CD14-positive monocyte (primary cell): Measurements from ENCODE around the gene SLC38A3. TPM values are rescaled to one million over a fixed set of nuclear protein-coding genes. Genes with fewer than 3 reads are reported as not detected.
A peak's percentile ranks its signal among the peaks of the same experiment; 100 is the strongest.

Experiments
- DNase-seq, 3 donors: peaks; one replicate each; pipeline ENCODE4 v3.0.0-alpha.2; 2011 to 2022
- H2AFZ ChIP-seq: 2 replicates; pipeline ENCODE4 v1.6.0; 2012; ENCODE audit warnings: mild to moderate bottlenecking, low read depth, low read length, inconsistent platforms; ENCODE audit not compliant: insufficient read depth, poor library complexity, severe bottlenecking
- H3K27ac ChIP-seq, 2 donors: 1 replicate in 1 of 2; 2 replicates in 1 of 2; pipeline ENCODE4 v1.5.1; 2012 to 2013; ENCODE audit warnings: low read length in 2 of 2, control low read depth in 1 of 2, inconsistent platforms in 1 of 2, low read depth in 1 of 2, mild to moderate bottlenecking in 1 of 2
- H3K27me3 ChIP-seq, 2 donors: one replicate each; pipeline versions ENCODE4 v1.6.0 to v1.6.1; 2011 to 2013; ENCODE audit warnings: low read length in 2 of 2; ENCODE audit not compliant: control insufficient read depth in 2 of 2, insufficient read depth in 2 of 2
- H3K36me3 ChIP-seq, 2 donors: replicated peaks in 1 of 2; 1 replicate in 1 of 2; 2 replicates in 1 of 2; pipeline versions ENCODE4 v1.5.1 to v1.6.1; 2012 to 2013; ENCODE audit warnings: low read length in 2 of 2, control low read depth in 1 of 2, inconsistent platforms in 1 of 2, mild to moderate bottlenecking in 1 of 2; ENCODE audit not compliant: insufficient read depth in 2 of 2, control insufficient read depth in 1 of 2
- H3K4me1 ChIP-seq, 2 donors: 1 replicate in 1 of 2; 2 replicates in 1 of 2; pipeline versions ENCODE4 v1.5.1 to v1.6.1; 2012 to 2013; ENCODE audit warnings: low read length in 2 of 2, control low read depth in 1 of 2, inconsistent platforms in 1 of 2, mild to moderate bottlenecking in 1 of 2, moderate library complexity in 1 of 2; ENCODE audit not compliant: insufficient read depth in 2 of 2, control insufficient read depth in 1 of 2
- H3K4me2 ChIP-seq: replicated peaks from 2 replicates; pipeline ENCODE3; 2012; ENCODE audit warnings: low read length, moderate library complexity, mild to moderate bottlenecking; ENCODE audit not compliant: poor library complexity, severe bottlenecking; ENCODE audit errors: extremely low read depth
- H3K4me3 ChIP-seq, 3 experiments: fragments of 200-600 bp in 1 of 3; sonication (generic) in 1 of 3; replicated peaks in 1 of 3; 1 replicate in 2 of 3; 2 replicates in 1 of 3; pipeline ENCODE4 v1.5.1; 2011 to 2013; ENCODE audit warnings: low read length in 3 of 3, mild to moderate bottlenecking in 3 of 3, control low read depth in 2 of 3, low read depth in 2 of 3, inconsistent platforms in 1 of 3, moderate library complexity in 1 of 3
- H3K79me2 ChIP-seq: 2 replicates; pipeline ENCODE4 v1.6.0; 2012; ENCODE audit warnings: mild to moderate bottlenecking, control low read depth, inconsistent platforms, low read length, moderate library complexity; ENCODE audit not compliant: insufficient read depth
- H3K9ac ChIP-seq: 2 replicates; pipeline ENCODE4 v1.6.0; 2017; ENCODE audit warnings: low read length, mild to moderate bottlenecking; ENCODE audit not compliant: insufficient read depth, poor library complexity, severe bottlenecking
- H3K9me3 ChIP-seq, 2 donors: replicated peaks in 1 of 2; 1 replicate in 1 of 2; 2 replicates in 1 of 2; pipeline versions ENCODE4 v1.5.1 to v1.6.1; 2012 to 2013; ENCODE audit warnings: low read length in 2 of 2, control low read depth in 1 of 2; ENCODE audit not compliant: control insufficient read depth in 1 of 2, insufficient read depth in 1 of 2
- H4K20me1 ChIP-seq: 2 replicates; pipeline ENCODE4 v1.6.0; 2012; ENCODE audit warnings: mild to moderate bottlenecking, low read length, control low read depth, moderate library complexity; ENCODE audit not compliant: insufficient read depth
- H3K27ac Mint-ChIP-seq, 7 donors: one replicate each; pipeline ENCODE4 v1.8.0; 2020; ENCODE audit warnings: mild to moderate bottlenecking in 7 of 7, mixed read lengths in 7 of 7, moderate library complexity in 6 of 7, inconsistent platforms in 2 of 7
- H3K27me3 Mint-ChIP-seq, 3 donors: one replicate each; pipeline ENCODE4 v1.8.0; 2021 to 2022; ENCODE audit warnings: low read depth in 3 of 3, mild to moderate bottlenecking in 3 of 3, mixed read lengths in 3 of 3, moderate library complexity in 3 of 3, inconsistent platforms in 1 of 3
- H3K36me3 Mint-ChIP-seq, 2 donors: one replicate each; pipeline ENCODE4 v1.8.0; 2020; ENCODE audit warnings: mixed read lengths in 2 of 2, inconsistent platforms in 1 of 2, mild to moderate bottlenecking in 1 of 2
- H3K4me1 Mint-ChIP-seq: one replicate; pipeline ENCODE4 v1.8.0; 2020; ENCODE audit warnings: mild to moderate bottlenecking, mixed read lengths
- H3K4me3 Mint-ChIP-seq, 2 donors: one replicate each; pipeline ENCODE4 v1.8.0; 2020; ENCODE audit warnings: mild to moderate bottlenecking in 2 of 2, mixed read lengths in 2 of 2, moderate library complexity in 1 of 2
- H3K9me3 Mint-ChIP-seq, 7 donors: one replicate each; pipeline ENCODE4 v1.8.0; 2020 to 2022; ENCODE audit warnings: mixed read lengths in 7 of 7, mild to moderate bottlenecking in 6 of 7, moderate library complexity in 6 of 7, inconsistent platforms in 2 of 7
- WGBS: methylation state at CpG from one replicate; pipeline ENCODE4 v1.1.5; 2013; ENCODE audit warnings: missing lambda C conversion rate; ENCODE audit not compliant: insufficient coverage; 5-methylcytosine and 5-hydroxymethylcytosine counted together
- intact Hi-C, 2 donors: fragments of 100-400 bp; cut with micrococcal nuclease; formaldehyde crosslinking; loops; one replicate each; pipeline versions ENCODE4 v1.15.0 to v1.15.1; 2023
- polyA plus RNA-seq, 3 donors: library from polyadenylated mRNA; depleted of rRNA in 1 of 3; unstranded in 2 of 3; stranded (reverse) in 1 of 3; fragments of 300-500 nt in 2 of 3; fragments of >200 nt in 1 of 3; fragmentation: Illumina TruSeq in 2 of 3; gene quantifications; 1 replicate in 2 of 3; 2 replicates in 1 of 3; pipeline ENCODE4 v1.2.3, GENCODE V29; 2012 to 2021
- TF ChIP-seq, protein P1 (sequence below): fragments of 200-600 bp; IDR thresholded peaks from one replicate; pipeline ENCODE4 v1.8.0; 2022; ENCODE audit warnings: antibody characterized with exemption, mild to moderate bottlenecking

The SLC38A3 gene
- polyA plus RNA-seq, 3 donors, result not detected

GRCh38 chr3:50203809-50204803 lies 965 bp upstream of the SLC38A3 start:
- Mint-ChIP-seq H3K27ac (no peak overlapping the region), H3K36me3 (peaks cover 0 to 2% of the 10 kb centered on the region in 2 donors), H3K4me3 (peak overlapping the region in 1 of 2 donors; percentile 57), H3K27me3 (peaks cover 46 to 70% (median 58%) of the 10 kb centered on the region in 3 donors), H3K4me1 (no peaks in the 10 kb centered on the region), H3K9me3 (peaks cover 0 to 6% (median 0%) of the 10 kb centered on the region in 7 donors)
- no peak for DNase-seq
- no peaks in the 10 kb centered on the region for H4K20me1 ChIP-seq
- H3K79me2 ChIP-seq, result no peaks in the 10 kb centered on the region
- H3K9ac ChIP-seq, result no peak overlapping the region
- WGBS, result 77% methylated on average over 6 of the region's 12 CpGs
- H3K4me3 ChIP-seq, result no peak overlapping the region
- H3K36me3 ChIP-seq, result no peaks in the 10 kb centered on the region
- H3K27me3 ChIP-seq, result peaks cover 23 to 53% of the 10 kb centered on the region in 2 donors
- H3K4me1 ChIP-seq, result peaks cover 4 to 10% of the 10 kb centered on the region in 2 donors
- intact Hi-C loops, result no loop called here
- H3K9me3 ChIP-seq, result peaks cover 0 to 25% of the 10 kb centered on the region in 2 donors
- TF ChIP-seq, protein P1, sequence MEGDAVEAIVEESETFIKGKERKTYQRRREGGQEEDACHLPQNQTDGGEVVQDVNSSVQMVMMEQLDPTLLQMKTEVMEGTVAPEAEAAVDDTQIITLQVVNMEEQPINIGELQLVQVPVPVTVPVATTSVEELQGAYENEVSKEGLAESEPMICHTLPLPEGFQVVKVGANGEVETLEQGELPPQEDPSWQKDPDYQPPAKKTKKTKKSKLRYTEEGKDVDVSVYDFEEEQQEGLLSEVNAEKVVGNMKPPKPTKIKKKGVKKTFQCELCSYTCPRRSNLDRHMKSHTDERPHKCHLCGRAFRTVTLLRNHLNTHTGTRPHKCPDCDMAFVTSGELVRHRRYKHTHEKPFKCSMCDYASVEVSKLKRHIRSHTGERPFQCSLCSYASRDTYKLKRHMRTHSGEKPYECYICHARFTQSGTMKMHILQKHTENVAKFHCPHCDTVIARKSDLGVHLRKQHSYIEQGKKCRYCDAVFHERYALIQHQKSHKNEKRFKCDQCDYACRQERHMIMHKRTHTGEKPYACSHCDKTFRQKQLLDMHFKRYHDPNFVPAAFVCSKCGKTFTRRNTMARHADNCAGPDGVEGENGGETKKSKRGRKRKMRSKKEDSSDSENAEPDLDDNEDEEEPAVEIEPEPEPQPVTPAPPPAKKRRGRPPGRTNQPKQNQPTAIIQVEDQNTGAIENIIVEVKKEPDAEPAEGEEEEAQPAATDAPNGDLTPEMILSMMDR, result no peak
- no peak overlapping the region for H3K4me2 ChIP-seq
- H2AFZ ChIP-seq, result no peak overlapping the region
- no peak overlapping the region for H3K27ac ChIP-seq

GRCh38 chr3:50205413-50206276 lies 574 bp downstream of the SLC38A3 start:
- no peak overlapping the region for H3K27ac Mint-ChIP-seq
- H3K27ac ChIP-seq, result no peak overlapping the region
- no peaks in the 10 kb centered on the region for H3K4me1 Mint-ChIP-seq
- H3K9ac ChIP-seq, result no peak overlapping the region
- no peak overlapping the region for H2AFZ ChIP-seq
- H3K27me3 ChIP-seq, result peaks cover 23 to 51% of the 10 kb centered on the region in 2 donors
- TF ChIP-seq, protein P1, result no peak
- H3K36me3 Mint-ChIP-seq, result peaks cover 0 to 2% of the 10 kb centered on the region in 2 donors
- peaks cover 0 to 6% (median 0%) of the 10 kb centered on the region in 7 donors for H3K9me3 Mint-ChIP-seq
- no peaks in the 10 kb centered on the region for H4K20me1 ChIP-seq
- under 1% methylated on average over 65 of the region's 67 CpGs for WGBS
- peaks cover 0 to 25% of the 10 kb centered on the region in 2 donors for H3K9me3 ChIP-seq
- peak overlapping the region in 1 of 2 donors; percentile 51 for H3K4me3 Mint-ChIP-seq
- no peaks in the 10 kb centered on the region for H3K79me2 ChIP-seq
- H3K4me3 ChIP-seq, result no peak overlapping the region
- H3K4me2 ChIP-seq, result peak overlapping the region; percentile 15
- H3K36me3 ChIP-seq, result no peaks in the 10 kb centered on the region
- intact Hi-C loops, result no loop called here
- peaks cover 4 to 10% of the 10 kb centered on the region in 2 donors for H3K4me1 ChIP-seq
- peaks cover 44 to 69% (median 67%) of the 10 kb centered on the region in 3 donors for H3K27me3 Mint-ChIP-seq
- DNase-seq, result no peak
